Activated T-helper 1 cell treated with Interleukin-2 at 50 U/mL for 16 hours (primary cell): ENCODE data around the gene ZNF442.
A peak's percentile ranks its signal among the peaks of the same experiment; 100 is the strongest.
"Not testable (repeated sequence)": the region's sequence is repeated elsewhere in the genome, so short reads cannot be mapped to it uniquely, and the experiment has no call there.

Experiments
- DNase-seq: peaks from one replicate; pipeline ENCODE4 v3.0.0-alpha.2; 2020; ENCODE audit warnings: low read depth

The ZNF442 gene

DNA sequence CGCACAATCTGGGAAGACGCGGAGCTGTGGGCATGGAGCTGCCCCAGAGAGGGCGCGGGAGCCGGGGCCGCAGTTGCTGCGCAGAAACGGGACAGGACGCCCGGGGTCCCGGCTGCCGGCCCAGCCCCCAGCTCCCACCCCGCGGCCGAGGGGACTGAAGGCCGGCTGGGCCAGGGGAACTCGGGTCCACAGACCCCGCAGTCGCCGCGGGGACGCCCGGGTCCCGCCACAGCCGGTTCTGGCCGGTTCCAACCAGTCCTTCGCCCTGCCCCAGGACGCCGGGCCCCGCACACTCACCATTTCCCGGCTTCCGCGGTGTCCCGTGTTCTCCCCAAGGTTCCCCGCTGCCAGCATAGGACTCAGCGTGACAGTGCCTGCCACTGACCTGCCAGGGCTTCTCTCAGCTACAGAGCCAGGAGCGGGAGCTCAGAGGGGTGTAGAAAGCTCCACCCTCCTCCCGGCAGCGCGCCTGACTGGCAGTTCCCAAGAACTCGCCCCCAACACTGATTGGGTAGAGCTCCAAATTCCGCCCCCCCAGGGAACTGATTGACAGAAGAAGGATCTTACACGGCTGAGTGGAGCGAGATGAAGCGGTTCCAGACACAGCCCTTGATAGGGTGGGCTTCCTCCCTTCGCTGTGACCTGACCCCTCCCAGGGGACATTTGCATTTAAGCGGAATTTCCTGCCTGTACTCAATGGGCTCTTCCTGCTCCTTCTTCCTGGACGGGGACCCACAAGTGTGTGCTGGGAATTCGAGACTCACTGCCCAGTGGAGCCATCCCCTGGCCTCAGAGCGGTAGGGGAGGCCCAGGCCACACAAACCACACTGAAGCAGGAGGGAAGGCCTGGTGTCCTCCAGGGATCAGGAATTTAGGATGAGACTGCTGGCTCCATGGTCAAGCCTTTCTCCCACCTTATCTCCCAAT, at the start of gene ZNF442:
ZNF442 (minus strand) TSS at position 448 of the 927 bp plus-strand sequence. CDS start 2,052 bp downstream, outside the sequence.
- DNase-seq, result peak; percentile 62

DNA sequence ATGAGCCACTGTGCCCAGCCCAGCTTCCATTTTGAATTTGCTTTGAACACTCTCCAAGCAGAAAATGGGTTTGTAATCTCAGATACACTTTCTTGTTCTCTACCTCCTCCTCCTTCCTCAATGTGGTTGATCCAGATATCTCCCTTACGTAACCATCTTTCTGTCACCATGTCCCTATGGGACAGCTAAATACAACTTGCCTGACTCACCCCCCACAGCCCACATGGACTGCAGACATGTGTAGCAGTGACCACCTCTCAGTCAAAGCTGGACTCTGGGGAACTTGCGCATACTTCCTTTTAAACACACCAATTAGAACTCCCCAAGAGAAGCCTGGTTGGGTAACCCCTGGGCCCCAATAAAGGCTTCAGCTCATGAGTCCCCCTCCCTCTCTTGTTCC, 46.4 kb upstream of the ZNF442 start:
- DNase-seq, result no peak

DNA sequence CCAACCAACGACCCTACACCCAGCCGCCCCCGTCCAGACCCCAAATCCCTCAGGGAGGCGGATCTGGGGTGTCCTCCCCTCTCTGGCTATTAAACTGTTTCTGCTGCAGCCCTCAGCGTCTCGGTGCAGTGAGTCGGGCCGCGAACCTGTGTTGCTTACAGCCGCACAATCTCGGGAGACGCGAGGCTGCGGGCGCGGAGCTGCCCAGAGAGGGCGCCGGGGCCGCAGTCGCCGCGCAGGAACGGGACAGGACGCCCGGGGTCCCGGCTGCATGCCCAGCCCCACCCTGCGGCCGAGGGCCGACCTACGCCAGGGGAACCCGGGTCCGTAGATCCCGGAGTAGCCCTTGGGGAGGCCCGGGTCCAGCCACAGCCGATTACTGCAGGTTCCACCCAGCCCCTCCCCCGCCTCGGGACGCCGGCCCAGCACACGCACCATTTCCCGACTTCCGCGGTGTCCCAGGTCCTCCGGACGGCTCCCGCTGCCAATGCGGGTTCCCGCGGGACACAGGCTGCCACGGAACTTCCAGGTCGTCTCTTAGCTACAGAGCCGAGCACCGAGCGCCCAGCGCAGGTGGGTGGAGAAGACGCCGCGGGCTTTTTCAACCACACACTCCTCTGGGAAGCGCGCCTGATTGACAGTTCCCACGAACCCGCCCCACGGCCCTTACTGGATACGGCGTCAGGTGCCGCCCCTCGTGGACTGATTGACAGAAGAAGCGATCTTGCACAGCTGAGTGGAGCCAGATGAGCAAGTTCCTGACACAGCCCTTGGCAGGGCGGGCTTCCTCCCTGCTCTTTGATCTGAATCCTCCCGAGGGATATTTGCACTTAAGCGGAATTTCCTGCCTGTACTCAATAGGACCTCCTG, 35.4 kb upstream of the ZNF442 start, which contains the start of gene ZNF799:
ZNF799 (minus strand) TSS at position 639 of the 870 bp plus-strand sequence; CDS start at position 438, 201 bp downstream.
- DNase-seq, result peak; percentile 67

DNA sequence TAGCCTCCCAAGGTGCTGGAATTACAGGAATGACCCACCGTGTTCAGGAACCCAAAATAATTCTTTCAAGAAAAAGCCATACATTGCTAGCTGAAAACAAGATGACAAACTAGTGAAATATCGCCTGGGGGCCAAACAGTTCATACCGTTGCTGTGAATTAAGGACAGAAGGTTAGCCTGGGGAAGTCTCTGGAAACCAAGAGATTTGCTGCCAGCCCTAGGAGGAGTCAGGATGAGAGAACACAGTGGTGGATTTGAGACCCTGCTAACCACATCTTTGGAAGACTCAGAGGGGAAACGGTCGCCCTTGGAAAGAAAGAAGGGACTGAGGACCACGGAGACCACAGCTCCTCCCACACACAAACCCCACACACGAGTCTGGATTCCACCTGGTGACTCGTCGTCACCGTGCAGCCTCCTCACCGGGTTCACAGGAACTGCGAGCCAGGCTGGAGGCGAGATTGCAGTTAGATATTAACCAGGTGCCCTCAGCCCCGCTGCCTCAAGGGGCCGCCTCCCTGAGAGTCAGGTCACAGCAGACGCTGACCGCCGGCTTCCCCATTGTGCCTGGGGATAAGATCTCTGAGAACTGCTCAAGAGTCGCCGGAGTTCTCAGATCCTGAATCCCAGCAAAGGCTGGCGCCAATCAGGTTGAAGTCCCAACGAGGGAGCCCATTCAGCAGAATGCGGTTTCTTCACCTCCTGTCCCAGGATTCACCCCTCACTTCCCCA, 34.6 kb upstream of the ZNF442 start:
- not testable (repeated sequence) for DNase-seq

DNA sequence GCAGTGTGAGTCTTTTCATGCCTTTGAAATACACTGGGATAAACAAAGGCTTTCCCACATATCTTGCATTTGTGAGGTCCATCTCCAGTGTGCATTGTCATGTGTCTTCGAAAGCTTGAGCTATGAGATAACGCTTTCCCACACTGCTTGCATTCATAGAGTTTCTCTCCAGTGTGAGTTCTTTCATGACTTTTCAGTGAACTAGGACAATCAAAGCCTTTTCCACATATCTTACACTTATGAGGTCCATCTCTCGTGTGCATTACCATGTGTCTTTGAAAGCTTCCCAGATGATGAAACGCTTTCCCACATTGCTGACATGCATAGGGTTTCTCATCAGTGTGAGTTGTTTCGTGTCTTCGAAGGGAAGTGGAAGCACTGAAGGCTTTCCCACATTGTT, 25.7 kb upstream of the ZNF442 start:
- DNase-seq, result not testable (repeated sequence)

DNA sequence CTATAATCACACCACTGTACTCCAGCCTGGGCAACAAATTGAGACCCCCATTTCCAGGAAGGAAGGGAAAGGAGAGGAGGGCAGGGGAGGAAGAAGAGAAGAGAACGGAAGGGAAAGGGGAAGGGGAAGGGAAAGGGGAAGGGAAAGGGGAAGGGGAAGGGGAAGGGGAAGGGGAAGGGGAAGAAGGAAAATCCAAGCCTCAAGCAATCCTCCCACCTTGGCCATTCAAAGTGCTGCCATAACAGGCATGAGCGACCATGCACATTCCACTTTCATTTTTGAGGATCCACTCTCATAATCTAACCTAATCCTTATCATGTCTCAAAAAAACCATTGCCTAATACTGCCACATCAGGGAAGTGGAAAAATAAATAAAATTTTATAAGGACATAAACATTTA, 20.9 kb upstream of the ZNF442 start:
- not testable (repeated sequence) for DNase-seq

DNA sequence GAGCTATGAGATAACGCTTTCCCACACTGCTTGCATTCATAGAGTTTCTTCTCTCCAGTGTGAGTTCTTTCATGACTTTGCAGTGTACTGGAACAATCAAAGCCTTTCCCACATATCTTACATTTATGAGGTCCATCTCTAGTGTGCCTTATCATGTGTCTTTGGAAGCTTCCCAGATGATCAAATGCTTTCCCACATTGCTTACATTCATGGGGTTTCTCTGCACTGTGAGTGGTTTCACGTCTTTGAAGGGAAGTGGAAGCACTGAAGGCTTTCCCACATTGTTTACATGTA, 14.9 kb upstream of the ZNF442 start:
- DNase-seq, result no peak

DNA sequence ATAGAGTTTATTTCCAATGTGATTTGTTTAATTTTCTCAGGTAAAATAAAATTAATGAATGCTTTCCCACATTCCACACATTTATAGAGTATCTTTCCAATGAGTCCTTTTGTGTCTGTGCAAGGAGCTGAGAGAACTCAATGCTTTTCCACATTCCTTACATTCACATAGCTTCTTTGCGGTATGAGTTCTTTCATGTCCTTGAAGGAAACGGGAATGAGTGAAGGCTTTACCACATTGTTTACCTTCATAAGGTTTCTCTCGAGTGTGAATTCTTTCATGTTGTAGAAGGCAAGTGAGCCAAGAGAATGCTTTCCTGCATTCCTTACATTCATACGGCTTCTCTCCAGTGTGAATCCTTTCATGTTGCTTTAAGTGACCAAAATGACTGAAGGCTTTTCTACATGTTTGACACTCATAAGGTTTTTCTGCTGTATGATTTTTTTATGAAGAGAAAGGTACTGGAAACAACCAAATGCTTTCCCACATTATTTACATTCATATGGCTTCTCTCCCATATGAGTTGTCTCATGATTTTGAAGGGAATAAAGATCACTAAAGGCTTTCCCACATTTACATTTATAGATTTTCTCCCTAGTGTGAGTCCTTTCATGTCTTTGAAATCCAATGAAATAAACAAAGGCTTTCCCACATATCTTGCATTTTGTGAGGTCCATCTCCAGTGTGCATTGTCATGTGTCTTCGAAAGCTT, 14.4 kb upstream of the ZNF442 start:
- DNase-seq, result no peak

DNA sequence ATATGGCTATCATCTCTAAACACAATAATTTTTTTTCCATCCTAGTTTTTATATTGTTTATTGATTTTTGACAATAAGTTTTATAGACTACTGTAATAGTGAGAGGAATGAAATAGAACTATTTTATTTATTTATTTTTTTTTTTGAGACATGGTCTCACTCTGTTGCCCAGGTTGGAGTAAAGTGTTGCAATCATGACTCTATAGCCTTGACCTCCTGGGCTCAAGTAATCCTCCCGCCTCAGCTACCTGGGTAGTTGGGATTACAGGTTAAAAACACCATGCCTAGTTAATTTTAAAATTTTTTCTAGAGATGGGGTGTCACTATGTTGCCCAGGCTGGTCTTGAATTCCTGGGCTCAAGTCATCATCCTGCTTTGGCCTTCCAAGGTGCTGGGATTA, 8.5 kb upstream of the ZNF442 start:
- DNase-seq, result no peak

DNA sequence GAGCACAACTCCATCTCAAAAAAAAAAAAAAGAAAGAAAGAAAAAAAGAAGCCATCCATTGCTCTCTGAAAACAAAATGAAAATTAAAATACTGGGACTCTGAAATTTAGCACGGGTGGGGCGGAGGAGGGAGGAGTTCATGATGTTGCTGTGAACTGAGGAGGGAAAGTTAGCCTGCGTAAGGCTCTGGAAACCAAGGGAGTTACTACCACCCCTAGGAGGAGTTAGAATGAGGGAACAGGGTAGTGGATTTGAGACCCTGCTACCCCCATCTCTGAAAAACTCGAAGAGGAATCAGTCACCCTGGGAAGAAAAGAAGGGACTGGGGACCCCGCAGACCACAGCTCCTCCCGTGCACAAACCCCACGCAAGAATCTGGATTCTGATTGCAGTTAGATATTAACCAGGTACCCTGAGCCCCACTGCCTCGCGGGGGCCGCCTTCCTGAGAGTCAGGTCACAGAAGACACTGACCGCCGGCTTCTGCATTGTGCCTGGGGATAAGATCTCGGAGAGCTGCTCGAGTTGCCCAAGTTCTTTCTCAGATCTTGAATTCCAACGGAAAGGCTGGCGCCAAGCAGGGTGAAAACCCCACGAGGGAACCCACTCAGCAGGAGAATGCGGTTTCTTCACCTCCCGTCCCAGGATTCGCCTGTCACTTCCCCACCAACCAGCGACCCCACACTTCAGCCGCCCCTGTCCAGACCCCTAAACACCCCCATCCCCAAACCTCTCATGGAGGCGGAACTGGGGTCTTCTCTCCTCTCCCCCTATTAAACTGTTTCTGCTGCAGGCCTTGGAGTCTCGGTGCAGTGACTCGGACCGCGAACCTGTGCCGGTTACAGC, 870 bp downstream of the ZNF442 start:
- DNase-seq, result no peak

DNA sequence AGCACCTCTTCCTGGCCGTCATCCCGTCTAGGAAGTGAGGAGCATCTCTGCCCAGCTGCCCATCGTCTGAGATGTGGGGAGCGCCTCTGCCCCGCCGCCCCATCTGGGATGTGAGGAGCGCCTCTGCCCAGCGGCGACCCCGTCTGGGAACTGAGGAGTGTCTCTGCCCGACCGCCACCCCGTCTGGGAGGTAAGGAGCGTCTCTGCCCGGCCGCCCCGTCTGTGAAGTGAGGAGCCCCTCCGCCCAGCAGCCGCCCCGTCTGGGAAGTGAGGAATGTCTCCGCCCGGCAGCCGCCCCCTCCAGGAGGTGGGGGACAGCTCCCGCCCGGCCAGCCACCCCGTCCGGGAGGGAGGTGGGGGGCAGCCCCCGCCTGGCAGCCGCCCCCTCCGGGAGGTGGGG, 3.2 kb downstream of the ZNF442 start:
- DNase-seq, result not testable (repeated sequence)

DNA sequence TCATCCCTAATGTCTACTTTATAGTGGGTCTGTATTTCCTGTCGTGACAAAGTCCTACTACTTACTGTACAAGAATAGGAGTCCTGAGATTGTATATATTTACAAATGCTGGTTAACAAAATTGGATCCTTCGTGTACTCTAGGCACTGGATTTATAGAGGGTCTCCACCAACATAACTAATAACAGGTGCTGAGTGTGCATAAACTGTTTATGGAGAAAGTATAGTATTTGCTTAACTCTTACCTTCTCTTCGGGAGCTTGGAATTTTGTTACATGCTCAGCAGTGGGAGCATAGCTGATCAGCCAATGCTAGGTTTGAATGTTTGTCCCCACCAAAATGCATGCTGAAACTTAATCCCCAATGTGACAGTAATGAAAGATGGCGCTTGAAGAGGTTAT, 12.1 kb downstream of the ZNF442 start:
- DNase-seq, result no peak

DNA sequence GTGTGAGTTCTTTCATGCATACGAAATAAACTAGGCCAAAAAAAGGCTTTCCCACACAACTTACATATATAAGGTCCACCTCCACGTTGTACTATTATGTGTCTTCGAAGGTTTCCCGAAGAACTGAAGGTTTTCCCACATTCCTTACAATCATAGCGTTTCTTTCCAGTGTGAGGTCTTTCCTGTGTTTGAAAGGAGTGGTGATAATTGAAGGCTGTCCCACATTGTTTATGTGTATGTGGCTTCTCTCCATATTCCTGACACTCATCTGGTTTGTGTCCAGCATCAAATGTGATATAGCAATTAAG, 14.6 kb downstream of the ZNF442 start:
- no peak for DNase-seq

DNA sequence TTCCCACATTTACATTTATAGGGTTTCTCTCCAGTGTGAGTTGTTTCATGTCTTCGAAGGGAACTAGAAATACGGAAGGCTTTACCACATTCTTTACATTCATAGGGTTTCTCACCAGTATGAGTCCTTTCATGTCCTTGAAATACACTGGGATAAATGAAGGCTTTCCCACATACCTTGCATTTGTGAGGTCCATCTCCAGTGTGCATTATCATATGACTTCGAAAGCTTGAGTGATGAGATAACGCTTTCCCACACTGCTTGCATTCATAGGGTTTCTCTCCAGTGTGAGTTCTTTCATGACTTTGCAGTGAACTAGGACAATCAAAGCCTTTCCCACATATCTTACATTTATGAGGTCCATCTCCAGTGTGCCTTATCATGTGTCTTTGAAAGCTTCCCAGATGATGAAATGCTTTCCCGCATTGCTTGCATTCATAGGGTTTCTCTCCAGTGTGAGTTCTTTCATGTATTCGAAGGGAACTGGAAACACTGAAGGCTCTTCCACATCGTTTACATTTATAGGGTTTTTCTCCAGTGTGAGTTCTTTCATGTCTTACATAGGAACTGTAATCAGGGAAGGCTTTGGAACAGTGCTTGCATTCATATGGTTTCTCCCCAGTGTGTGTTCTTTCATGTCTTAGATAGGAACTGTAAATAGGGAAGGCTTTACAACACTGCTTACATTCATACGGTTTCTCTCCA, 15.1 kb downstream of the ZNF442 start:
- DNase-seq, result no peak

DNA sequence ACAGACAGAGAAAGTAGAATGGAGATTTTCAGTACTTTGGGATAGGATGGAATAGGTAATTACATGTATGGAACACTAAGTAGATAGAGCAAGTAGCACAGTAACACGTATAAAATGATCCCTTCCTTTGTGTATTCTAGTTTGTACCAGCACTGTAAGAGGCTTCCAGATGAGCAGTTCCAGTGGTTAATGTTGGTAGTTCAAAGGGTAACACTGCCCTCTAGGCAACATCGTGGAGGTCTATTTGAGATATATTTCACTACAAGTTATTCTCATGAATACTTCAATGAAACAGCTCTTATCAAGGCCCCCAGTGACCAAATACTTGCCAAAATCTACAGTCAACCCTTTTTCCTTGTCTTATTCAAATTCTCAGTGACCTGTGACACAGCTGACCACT, 18.6 kb downstream of the ZNF442 start:
- DNase-seq, result no peak

DNA sequence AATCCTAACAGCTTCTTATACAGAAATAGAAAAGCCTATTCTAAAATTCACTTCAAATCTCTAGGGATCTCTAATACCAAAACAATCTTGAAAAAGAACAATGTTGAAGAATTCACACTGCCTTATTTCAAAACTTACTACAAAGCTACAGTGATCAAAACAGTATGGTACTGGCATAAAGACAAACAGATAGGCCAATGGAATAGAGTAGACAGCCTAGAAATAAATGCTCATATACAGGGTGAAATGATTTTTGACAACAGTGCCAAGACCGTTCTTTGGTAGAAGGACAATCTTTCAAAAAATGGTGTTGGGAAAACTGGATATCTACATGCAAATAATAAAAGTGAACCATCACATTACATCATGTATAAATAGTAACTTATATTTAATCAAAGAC, 20.3 kb downstream of the ZNF442 start:
- no peak for DNase-seq

DNA sequence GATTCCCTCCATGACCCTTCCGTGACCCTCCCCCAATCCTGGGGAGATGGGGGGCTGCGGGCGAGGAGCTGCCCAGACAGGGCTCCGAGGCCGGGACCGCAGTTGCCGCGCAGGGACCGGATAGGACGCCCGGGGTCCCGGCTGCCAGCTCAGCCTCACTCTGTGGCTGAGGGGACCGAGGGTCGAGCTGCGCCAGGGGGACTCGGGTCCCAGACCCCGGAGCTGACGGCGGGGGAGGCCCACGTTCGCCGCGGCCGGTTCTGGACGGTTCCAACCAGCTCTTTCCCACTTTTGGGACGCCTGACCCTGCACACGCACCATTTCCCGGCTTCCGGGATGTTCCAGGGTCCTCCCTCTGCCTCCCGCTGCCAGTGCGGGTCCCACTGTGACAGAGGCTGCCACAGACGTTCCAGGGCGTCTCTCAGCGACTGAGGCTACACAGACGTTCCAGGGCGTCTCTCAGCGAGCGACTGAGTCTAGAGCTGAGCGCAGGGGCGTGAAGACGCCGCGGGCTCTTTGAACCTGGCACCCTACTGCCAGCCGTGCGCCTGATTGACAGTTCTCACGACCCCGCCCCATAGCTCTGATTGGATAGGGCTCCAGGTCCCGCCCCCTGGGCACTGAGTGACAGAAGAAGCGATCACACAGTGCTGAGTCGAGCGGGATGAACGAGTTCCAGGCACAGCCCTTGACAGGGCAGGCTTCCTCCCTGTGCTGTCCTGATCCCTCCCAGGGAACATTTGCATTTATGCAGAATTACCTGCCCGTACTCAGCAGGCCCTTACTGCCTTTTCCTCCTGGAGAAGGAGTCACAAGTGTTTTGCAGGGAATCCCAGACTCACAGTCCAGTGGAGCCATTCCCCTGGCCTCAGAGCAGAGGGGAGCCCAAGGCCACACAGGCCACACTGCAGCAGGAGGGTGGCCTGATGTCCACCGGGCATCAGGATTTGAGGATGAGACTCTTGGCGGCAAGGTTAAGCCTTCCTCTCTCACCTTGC, 32.0 kb downstream of the ZNF442 start, which contains the start of gene ZNF563:
ZNF563 (minus strand) TSS at position 472 of the 998 bp plus-strand sequence; CDS start at position 321, 151 bp downstream.
- peak; percentile 96 for DNase-seq

DNA sequence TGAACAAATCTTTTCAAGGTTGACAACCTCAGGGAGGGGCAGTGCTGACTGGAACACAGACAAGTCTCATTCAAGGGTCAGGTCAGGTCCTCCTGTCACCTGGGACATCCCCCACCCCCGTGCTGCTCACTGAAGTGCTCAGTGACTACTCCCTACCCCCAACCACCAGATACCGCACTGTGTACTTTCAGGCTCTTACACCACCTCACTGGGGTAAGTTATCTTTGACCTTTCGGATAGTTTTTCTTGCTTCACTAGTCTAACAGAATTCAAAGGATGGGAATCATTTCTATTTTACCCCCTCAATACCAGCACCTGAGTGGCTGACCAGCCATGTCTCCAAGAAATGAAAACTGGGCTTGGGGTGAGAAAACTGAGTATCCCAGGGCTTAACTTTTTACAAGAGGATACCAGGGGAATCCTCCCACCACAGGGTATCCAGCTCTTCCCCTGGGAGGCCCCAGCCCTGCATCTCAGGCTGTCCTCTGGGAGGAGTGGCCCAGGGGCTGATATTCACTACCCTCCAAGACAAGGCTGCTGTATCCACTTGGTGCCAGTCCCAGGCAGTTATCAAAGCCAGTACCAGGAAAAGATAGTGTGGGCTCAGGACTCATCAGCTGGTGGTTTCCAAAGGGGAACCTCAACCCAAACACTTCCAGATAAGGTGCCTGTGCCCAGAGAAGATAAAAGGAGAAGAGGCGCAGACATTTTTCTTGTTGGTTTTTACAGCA, 34.1 kb downstream of the ZNF442 start:
- peak; percentile 0 for DNase-seq
